ENCODE results near the gene COL8A1.
A peak's percentile ranks its signal among the peaks of the same experiment; 100 is the strongest.
"Not testable (repeated sequence)": the region's sequence is repeated elsewhere in the genome, so short reads cannot be mapped to it uniquely, and the experiment has no call there.

Gene COL8A1

GRCh38 chr3:99799422-99799821 lies 161.0 kb downstream of the COL8A1 start:
- no peak for DNase-seq (ENCODE audit: low read depth in 3 of 3)

- DNase-seq (ENCODE audit: low read depth in 3 of 3): no peak
These were observed 164.9 kb downstream of the COL8A1 start for GRCh38 chr3:99803297-99803696.

- no peak for DNase-seq (ENCODE audit: low read depth in 3 of 3)
These were observed 166.8 kb downstream of the COL8A1 start for GRCh38 chr3:99805160-99805559.

GRCh38 chr3:99808163-99808794 lies 169.9 kb downstream of the COL8A1 start:
- peak in 1 of 3 donors; percentile 22 for DNase-seq (ENCODE audit: low read depth in 3 of 3)

- DNase-seq (ENCODE audit: low read depth in 3 of 3): no peak
These were observed 171.2 kb downstream of the COL8A1 start for GRCh38 chr3:99809565-99809964.

GRCh38 chr3:99810403-99810802 lies 172.0 kb downstream of the COL8A1 start:
- DNase-seq (ENCODE audit: low read depth in 3 of 3): no peak

- no peak for DNase-seq (ENCODE audit: low read depth in 3 of 3)
These were observed 178.6 kb downstream of the COL8A1 start for GRCh38 chr3:99817047-99817436.

- peak; percentile 90 to 94 (median 93) for DNase-seq (ENCODE audit: low read depth in 3 of 3)
These were observed 179.2 kb downstream of the COL8A1 start, which contains the start of gene CMSS1 for GRCh38 chr3:99817437-99818240. Gene CMSS1 (plus strand): TSS chr3:99817862.

- no peak for DNase-seq (ENCODE audit: low read depth in 3 of 3)
These were observed 180.4 kb downstream of the COL8A1 start for GRCh38 chr3:99818818-99819217.

GRCh38 chr3:99823723-99824711 lies 185.6 kb downstream of the COL8A1 start:
- no peak for DNase-seq (ENCODE audit: low read depth in 3 of 3)

- DNase-seq (ENCODE audit: low read depth in 3 of 3): no peak
These were observed 186.7 kb downstream of the COL8A1 start for GRCh38 chr3:99825004-99825640.

- no peak for DNase-seq (ENCODE audit: low read depth in 3 of 3)
These were observed 191.4 kb downstream of the COL8A1 start for GRCh38 chr3:99829844-99830243.

GRCh38 chr3:99833617-99834205 lies 195.3 kb downstream of the COL8A1 start:
- DNase-seq (ENCODE audit: low read depth in 3 of 3): no peak

- DNase-seq (ENCODE audit: low read depth in 3 of 3): no peak
These were observed 196.0 kb downstream of the COL8A1 start for GRCh38 chr3:99834211-99834957.

- no peak for DNase-seq (ENCODE audit: low read depth in 3 of 3)
These were observed 198.3 kb downstream of the COL8A1 start for GRCh38 chr3:99836681-99837080.

GRCh38 chr3:99837715-99838114 lies 199.3 kb downstream of the COL8A1 start:
- DNase-seq (ENCODE audit: low read depth in 3 of 3): no peak

- no peak for DNase-seq (ENCODE audit: low read depth in 3 of 3)
These were observed 200.4 kb downstream of the COL8A1 start for GRCh38 chr3:99838755-99839154.

- DNase-seq (ENCODE audit: low read depth in 3 of 3): no peak
These were observed 201.2 kb downstream of the COL8A1 start for GRCh38 chr3:99839613-99840012.

- not testable (repeated sequence) for DNase-seq (ENCODE audit: low read depth in 3 of 3)
These were observed 203.6 kb downstream of the COL8A1 start for GRCh38 chr3:99841949-99842348.

- no peak for DNase-seq (ENCODE audit: low read depth in 3 of 3)
These were observed 204.6 kb downstream of the COL8A1 start for GRCh38 chr3:99842826-99843589.

All from stimulated activated CD4-positive, alpha-beta T cell treated with anti-CD3 and anti-CD28 coated beads, TNF-alpha, amount 100 ng/mL, for 48 hours (primary cell).